Measurements from ENCODE around the gene DNAAF8. TPM values are rescaled to one million over a fixed set of nuclear protein-coding genes. Genes with fewer than 3 reads are reported as not detected.

The DNAAF8 gene
- total and polyA plus RNA-seq, 12 donors: 0.30 to 3.3 (median 1.5) TPM

DNA sequence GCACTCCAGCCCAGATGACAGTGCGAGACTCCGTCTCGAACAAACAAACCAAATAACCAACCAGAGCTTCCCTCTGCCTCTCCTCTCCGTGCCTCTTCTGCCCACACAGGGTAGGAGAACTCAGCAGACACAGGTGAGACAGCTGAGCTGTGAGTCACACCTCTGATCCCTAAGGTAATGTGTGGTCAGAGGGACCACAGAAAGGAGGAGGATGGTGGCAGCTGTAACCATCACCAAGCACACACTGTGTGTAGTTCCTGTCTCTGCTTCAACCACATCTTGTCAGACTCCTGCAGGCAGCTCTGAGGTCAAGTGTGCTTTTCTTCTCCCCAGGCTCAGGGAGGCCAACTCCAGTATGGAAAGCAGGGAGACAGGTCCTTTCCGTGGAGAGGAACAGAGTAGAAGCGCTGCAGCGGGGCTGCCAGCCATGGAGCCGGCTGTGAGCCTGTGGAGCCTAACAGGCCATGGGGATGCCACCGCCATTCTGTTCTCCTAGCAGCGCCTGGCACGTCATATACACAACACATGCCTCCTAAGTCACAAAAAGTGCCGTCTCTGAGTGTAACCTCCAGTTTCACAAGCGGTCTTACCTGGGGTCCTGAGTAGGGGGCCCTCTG, 33.8 kb upstream of the DNAAF8 start:
- Histone ChIP-seq H3K4me1 (replicated peaks in 1 of 2) (peaks cover 19 to 21% of the 10 kb centered on the region in 2 donors), H3K27ac (no peak overlapping the region), H3K9me3 (replicated peaks in 1 of 3) (no peaks in the 10 kb centered on the region), H3K27me3 (no peaks in the 10 kb centered on the region), H3K36me3 (replicated peaks in 1 of 2) (peaks cover 0 to 88% of the 10 kb centered on the region in 2 donors), H3K4me3 (no peak overlapping the region)
- intact Hi-C loops (cut with DNase I): no loop called here
- peak in 1 of 7 donors; percentile 6 for DNase-seq
- TF ChIP-seq POLR2A (IDR thresholded peaks at IDR 0.05) (no peak), CTCF (IDR thresholded peaks at IDR 0.05) (no peak)
- 95 to 100% (median 96%) methylated on average over 7 to 13 of the region's 13 CpGs for WGBS, 4 donors

GRCh38 chr16:4700997-4701743, 33.2 kb upstream of the DNAAF8 start:
- peaks cover 0 to 81% of the 10 kb centered on the region in 2 donors for H3K36me3 ChIP-seq (replicated peaks in 1 of 2)
- intact Hi-C loops (cut with DNase I): no loop called here
- H3K4me1 ChIP-seq (replicated peaks in 1 of 2): peaks cover 14 to 15% of the 10 kb centered on the region in 2 donors
- no peaks in the 10 kb centered on the region for H3K27me3 ChIP-seq
- H3K27ac ChIP-seq: no peak overlapping the region
- no peaks in the 10 kb centered on the region for H3K9me3 ChIP-seq (replicated peaks in 1 of 3)
- TF ChIP-seq CTCF (IDR thresholded peaks at IDR 0.05) (no peak), POLR2A (IDR thresholded peaks at IDR 0.05) (no peak)
- DNase-seq: no peak
- 89 to 92% (median 91%) methylated on average over 23 to 33 of the region's 33 CpGs for WGBS, 4 donors
- H3K4me3 ChIP-seq: no peak overlapping the region

GRCh38 chr16:4701791-4702465, 32.4 kb upstream of the DNAAF8 start:
- no peak overlapping the region for H3K4me3 ChIP-seq
- H3K27ac ChIP-seq: no peak overlapping the region
- no peaks in the 10 kb centered on the region for H3K27me3 ChIP-seq
- no peaks in the 10 kb centered on the region for H3K9me3 ChIP-seq (replicated peaks in 1 of 3)
- no peak for TF ChIP-seq CTCF (IDR thresholded peaks at IDR 0.05)
- TF ChIP-seq POLR2A (IDR thresholded peaks at IDR 0.05): no peak
- 84 to 93% (median 89%) methylated on average over 9 to 17 of the region's 17 CpGs for WGBS, 4 donors
- no peak for DNase-seq
- intact Hi-C loops (cut with DNase I): no loop called here
- H3K4me1 ChIP-seq (replicated peaks in 1 of 2): peaks cover 7 to 9% of the 10 kb centered on the region in 2 donors
- peaks cover 0 to 80% of the 10 kb centered on the region in 2 donors for H3K36me3 ChIP-seq (replicated peaks in 1 of 2)

DNA sequence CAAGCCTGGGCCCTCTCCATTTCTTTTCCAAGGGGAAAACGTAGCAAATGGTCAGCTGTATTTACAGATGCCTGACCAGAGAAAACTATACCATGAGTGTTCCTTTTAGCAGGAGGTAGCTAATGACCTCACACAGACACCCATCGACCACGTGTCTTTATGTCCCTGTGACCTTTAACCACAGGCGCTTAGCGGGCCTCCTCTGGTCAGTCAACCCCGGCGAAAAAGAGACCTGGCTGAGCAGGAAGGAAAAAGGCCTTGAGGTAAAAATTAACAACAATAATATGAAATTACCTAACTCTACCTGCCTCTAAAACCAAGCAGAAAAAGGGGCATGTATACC, 31.9 kb upstream of the DNAAF8 start:
- no peak for DNase-seq
- WGBS, 4 donors: 69 to 85% (median 76%) methylated on average over 7 of the region's 7 CpGs
- Histone ChIP-seq H3K27me3 (no peaks in the 10 kb centered on the region), H3K27ac (no peak overlapping the region), H3K4me3 (no peak overlapping the region), H3K9me3 (replicated peaks in 1 of 3) (no peaks in the 10 kb centered on the region), H3K4me1 (replicated peaks in 1 of 2) (peaks cover 2 to 4% of the 10 kb centered on the region in 2 donors), H3K36me3 (replicated peaks in 1 of 2) (peaks cover 0 to 76% of the 10 kb centered on the region in 2 donors)
- intact Hi-C loops (cut with DNase I): no loop called here
- TF ChIP-seq POLR2A (IDR thresholded peaks at IDR 0.05): no peak
- TF ChIP-seq CTCF (IDR thresholded peaks at IDR 0.05): no peak

Measured in adrenal gland (tissue), 12 donors.